Lower leg skin (tissue), 4 donors: ENCODE data around the gene DAB2IP. TPM values are rescaled to one million over a fixed set of nuclear protein-coding genes. Genes with fewer than 3 reads are reported as not detected.

ENCODE experiments used
- DNase-seq, 2 donors: peaks; one replicate each; pipeline ENCODE4 v3.0.0-alpha.2; 2019; ENCODE audit warnings: low spot score in 2 of 2
- H3K4me3 ChIP-seq: fragments of 200-600 bp; sonication (generic); 2 replicates; pipeline ENCODE4 v1.5.1; 2017; ENCODE audit warnings: mild to moderate bottlenecking, low read depth; ENCODE audit not compliant: poor library complexity, severe bottlenecking
- POLR2A ChIP-seq, 2 donors: fragments of 450-650 bp; IDR thresholded peaks; one replicate each; pipeline ENCODE4 v1.6.1; 2016 to 2017; ENCODE audit warnings: antibody characterized with exemption in 2 of 2, mild to moderate bottlenecking in 1 of 2, moderate library complexity in 1 of 2
- WGBS, 2 donors: methylation state at CpG; one replicate each; pipeline ENCODE4 v1.1.5; 2018; 5-methylcytosine and 5-hydroxymethylcytosine counted together
- intact Hi-C: fragments of 100-400 bp; cut with DNase I; formaldehyde crosslinking; loops from one replicate; pipeline ENCODE4 v1.15.0; 2023; ENCODE audit warnings: low total_unique reads
- total RNA-seq, 4 donors: library from RNA; depleted of rRNA; stranded (reverse); fragments of >200 nt; gene quantifications; one replicate each; pipeline ENCODE4 v1.1.0, GENCODE V29; 2016
- TF ChIP-seq, protein P1 (sequence below), 3 donors: fragments of 450-650 bp; IDR thresholded peaks; one replicate each; pipeline ENCODE4 v1.5.1; 2016; ENCODE audit warnings: antibody characterized with exemption in 3 of 3, mild to moderate bottlenecking in 3 of 3, moderate library complexity in 2 of 3

DAB2IP gene
- total RNA-seq, 4 donors from 2014 or later = 42.5 to 68.0 (median 57.0) TPM

DNA sequence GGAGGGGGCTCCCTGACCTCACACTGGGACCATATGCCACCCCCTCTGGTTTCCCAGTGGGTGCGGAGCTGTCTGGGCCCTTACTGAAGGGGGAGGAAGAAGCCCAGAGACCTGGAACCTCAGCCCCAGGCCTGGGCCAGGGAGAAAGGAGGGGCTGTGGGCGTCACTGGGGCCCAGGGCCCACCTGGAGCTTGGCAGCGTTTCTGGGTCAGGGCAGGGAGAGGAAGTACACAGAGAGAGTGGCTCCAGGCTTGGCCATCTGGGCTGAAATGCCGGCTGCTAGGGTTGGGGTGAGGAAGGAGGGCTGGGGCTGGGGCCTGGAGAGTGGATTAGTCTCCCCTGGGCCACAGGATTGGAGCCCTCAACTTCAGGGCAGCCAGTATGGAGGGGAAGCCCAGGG is 6.4 kb upstream of the DAB2IP start:
- no peak for TF ChIP-seq POLR2A (IDR thresholded peaks at IDR 0.05)
- TF ChIP-seq, protein P1, sequence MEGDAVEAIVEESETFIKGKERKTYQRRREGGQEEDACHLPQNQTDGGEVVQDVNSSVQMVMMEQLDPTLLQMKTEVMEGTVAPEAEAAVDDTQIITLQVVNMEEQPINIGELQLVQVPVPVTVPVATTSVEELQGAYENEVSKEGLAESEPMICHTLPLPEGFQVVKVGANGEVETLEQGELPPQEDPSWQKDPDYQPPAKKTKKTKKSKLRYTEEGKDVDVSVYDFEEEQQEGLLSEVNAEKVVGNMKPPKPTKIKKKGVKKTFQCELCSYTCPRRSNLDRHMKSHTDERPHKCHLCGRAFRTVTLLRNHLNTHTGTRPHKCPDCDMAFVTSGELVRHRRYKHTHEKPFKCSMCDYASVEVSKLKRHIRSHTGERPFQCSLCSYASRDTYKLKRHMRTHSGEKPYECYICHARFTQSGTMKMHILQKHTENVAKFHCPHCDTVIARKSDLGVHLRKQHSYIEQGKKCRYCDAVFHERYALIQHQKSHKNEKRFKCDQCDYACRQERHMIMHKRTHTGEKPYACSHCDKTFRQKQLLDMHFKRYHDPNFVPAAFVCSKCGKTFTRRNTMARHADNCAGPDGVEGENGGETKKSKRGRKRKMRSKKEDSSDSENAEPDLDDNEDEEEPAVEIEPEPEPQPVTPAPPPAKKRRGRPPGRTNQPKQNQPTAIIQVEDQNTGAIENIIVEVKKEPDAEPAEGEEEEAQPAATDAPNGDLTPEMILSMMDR (IDR thresholded peaks at IDR 0.05) = no peak
- intact Hi-C loops = no loop called here
- DNase-seq = no peak
- 41 to 53% methylated on average over 4 of the region's 4 CpGs for WGBS, 2 donors
- H3K4me3 ChIP-seq = no peak overlapping the region

DNA sequence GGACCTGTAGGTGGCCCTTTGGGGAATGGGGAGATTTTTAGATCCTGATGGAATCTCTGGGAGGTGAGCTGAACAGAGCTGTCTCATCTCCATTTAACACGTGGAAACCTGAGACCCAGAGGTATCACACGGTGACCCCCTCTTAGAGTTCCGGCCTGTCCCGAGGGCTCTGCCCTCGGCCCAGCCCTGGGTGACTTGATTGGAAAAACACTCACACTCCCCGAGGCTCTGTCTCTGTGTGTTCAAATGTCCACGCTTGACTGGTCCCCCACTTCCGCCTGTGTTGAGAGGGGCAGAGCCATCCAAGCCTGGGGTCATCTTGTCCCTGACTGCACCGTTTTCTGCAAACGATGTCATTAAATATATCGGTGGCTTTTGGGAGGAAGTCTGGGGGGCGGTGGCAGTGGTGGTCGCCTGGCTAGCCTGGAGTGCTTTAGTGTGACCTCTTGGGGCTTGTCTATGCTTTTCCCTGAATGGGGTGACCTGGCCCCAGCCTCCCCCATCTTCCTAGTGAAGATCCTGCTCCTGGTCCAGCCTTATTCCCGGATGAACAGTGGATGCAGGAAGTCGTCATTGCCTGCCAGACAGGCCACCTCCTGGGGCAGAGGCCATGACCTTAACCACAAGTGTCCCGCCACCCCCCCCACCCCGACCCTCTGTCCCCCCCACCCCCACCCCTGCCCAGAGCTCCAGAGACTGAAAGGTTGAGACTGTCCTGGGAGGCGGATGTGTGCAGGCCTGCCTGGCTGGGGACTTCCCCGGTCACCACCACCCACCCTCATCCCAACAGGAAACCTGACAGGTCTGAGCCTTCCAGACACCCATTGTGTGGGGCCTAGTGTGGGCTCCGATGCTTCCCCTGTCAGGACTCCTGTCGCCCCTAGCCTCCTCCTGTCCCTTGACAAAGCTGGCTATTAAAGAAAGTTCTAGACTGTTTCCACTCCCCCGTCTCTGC is 5.3 kb upstream of the DAB2IP start:
- intact Hi-C loops = no loop called here
- 79 to 81% methylated on average over 19 to 21 of the region's 22 CpGs for WGBS, 2 donors
- no peak for TF ChIP-seq POLR2A (IDR thresholded peaks at IDR 0.05)
- TF ChIP-seq, protein P1 (IDR thresholded peaks at IDR 0.05) = no peak
- no peak overlapping the region for H3K4me3 ChIP-seq
- no peak for DNase-seq

DNA sequence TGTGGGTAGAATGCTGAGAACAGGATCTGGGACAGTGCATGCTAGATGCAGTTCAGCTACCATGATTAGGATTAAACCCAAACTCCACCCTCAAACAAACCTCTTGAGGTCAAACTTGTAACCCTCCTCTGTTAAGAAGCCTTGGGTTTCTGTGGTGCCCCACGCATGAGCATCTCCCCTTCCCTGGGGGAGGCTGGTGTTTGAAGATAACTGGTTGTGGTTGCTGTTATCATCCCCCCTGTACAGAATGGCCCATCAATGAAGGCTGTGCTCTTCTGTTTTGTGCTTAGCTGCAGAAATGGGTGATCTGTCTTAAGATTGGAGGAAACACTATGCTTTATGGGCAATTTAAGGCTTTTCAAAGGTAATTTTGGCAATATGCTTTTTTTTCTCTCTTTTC is 4.4 kb upstream of the DAB2IP start:
- intact Hi-C loops = no loop called here

DNA sequence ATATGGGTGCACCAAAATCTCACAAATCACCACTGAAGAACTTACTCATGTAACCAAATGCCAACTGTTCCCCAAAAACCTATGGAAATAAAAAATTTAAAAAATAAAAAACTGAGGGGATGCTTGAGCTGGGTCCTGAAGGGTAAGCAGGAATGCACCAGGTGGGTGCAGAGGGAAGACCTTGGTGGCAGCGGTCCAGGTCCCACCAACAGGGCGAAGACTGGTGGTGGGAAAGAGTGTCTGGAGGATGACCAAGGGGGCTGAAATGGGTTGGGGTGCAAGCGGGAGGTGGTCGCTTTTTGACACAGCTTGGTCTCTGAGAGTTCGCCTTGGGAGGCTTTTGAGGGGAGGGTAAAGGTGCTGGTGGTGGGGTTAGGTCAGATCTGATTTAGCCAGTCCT is 3.3 kb upstream of the DAB2IP start:
- 93 to 98% methylated on average over 5 of the region's 5 CpGs for WGBS, 2 donors
- TF ChIP-seq POLR2A (IDR thresholded peaks at IDR 0.05) = no peak
- TF ChIP-seq, protein P1 (IDR thresholded peaks at IDR 0.05) = no peak
- no peak overlapping the region for H3K4me3 ChIP-seq
- intact Hi-C loops = no loop called here
- no peak for DNase-seq

More for the DNA sequence above, 4.4 kb upstream of the DAB2IP start:
- no peak overlapping the region for H3K4me3 ChIP-seq
- no peak for TF ChIP-seq POLR2A (IDR thresholded peaks at IDR 0.05)
- no peak for DNase-seq
- WGBS, 2 donors = 67 to 93% methylated on average over 1 of the region's 1 CpG

DNA sequence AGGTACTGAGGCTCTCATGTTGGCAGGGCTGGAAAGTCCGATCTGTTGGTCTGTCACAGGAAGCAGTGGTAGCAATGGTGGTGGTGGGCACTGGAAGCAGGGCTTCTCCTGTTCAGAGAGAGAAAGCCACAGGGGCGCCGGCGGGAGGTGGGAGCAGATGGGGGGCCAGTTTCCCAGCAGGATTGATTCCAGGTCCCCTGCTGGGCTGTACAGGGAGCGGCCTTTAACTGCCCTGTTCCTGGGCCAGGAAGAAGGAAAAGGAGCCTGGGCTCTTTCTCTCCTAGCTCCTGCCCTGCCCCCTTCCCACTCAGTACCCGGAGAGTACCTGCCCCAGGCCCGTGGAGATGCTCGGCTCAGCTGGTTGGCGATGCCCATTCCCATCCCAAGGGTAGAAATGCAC is 2.6 kb upstream of the DAB2IP start:
- no peak for TF ChIP-seq POLR2A (IDR thresholded peaks at IDR 0.05)
- TF ChIP-seq, protein P1 (IDR thresholded peaks at IDR 0.05) = no peak
- no peak for DNase-seq
- intact Hi-C loops = no loop called here
- no peak overlapping the region for H3K4me3 ChIP-seq
- WGBS, 2 donors = 82 to 90% methylated on average over 9 of the region's 9 CpGs

DNA sequence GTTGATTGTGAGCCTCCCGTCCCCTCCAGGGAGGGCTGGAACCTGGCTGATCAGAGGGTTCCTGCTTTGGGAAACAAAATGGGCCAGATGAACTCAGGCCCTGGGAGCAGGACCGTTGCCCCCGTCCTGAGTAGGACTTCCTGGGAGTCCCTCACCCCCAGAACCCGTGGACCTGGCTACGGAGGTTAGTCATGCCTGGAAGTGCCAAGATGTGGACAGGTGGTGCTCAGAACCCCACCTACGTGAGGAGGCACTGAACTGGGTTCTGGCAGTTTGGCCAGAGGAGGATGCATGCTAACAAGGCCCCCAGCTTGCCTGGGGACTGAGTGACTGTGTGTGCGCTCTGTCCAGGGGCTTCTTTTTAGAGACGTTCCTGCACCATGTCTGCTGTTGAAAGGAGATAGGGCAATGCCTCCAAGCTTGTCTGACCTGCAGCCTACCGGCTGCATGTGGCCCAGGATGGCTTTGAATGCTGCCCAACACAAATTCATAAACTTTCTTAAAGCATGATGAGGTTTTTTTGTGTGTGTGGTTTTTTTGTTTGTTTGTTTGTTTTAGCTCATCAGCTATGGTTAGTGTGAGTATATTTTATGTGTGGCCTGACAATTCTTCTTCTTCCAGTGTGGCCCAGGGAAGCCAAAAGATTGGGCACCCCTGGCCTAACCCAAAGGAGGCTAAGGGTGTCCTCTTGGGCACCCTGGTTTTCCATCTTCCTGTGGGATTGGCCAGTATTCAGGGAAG is 1.8 kb upstream of the DAB2IP start:
- 65 to 77% methylated on average over 9 of the region's 9 CpGs for WGBS, 2 donors
- no peak for TF ChIP-seq POLR2A (IDR thresholded peaks at IDR 0.05)
- TF ChIP-seq, protein P1 (IDR thresholded peaks at IDR 0.05) = no peak
- no peak for DNase-seq
- intact Hi-C loops = no loop called here
- H3K4me3 ChIP-seq = no peak overlapping the region
